H1 (cell line): ENCODE results near the gene PCGF3. TPM values are rescaled to one million over a fixed set of nuclear protein-coding genes. Genes with fewer than 3 reads are reported as not detected.

ENCODE experiments used
- CTCF ChIA-PET: fragments of 300-600 bp; sonication (Branson Sonifier 250); formaldehyde crosslinking; loops from one replicate; lab custom pipeline; 2021; ENCODE audit not compliant: partially characterized antibody; lab: Charles Lee
- POLR2A ChIA-PET: fragments of 300-600 bp; sonication (Branson Sonifier 250); formaldehyde crosslinking; loops from one replicate; lab custom pipeline; 2021; ENCODE audit warnings: inconsistent platforms; ENCODE audit not compliant: partially characterized antibody; lab: Charles Lee
- DNase-seq, 2 experiments: peaks; one replicate each; pipeline versions ENCODE4 v3.0.0 to v3.0.0-alpha.2; 2010 to 2022; ENCODE audit warnings: low spot score in 2 of 2, low read depth in 1 of 2, mixed read lengths in 1 of 2
- FAIRE-seq: peaks from 2 replicates; lab custom pipeline; 2011; peaks lifted over from hg19 to GRCh38; lab: Jason Lieb, UNC
- H2AFZ ChIP-seq: 2 replicates; pipeline ENCODE4 v1.8.1; 2012; ENCODE audit warnings: low read length, inconsistent platforms
- H2AK5ac ChIP-seq: 2 replicates; pipeline ENCODE4 v1.6.1; 2013; ENCODE audit warnings: low read depth, low read length
- H2BK120ac ChIP-seq: replicated peaks from 2 replicates; pipeline ENCODE3; 2013; ENCODE audit warnings: low read depth, low read length, inconsistent platforms
- H2BK12ac ChIP-seq: 2 replicates; pipeline ENCODE4 v1.6.1; 2013; ENCODE audit warnings: low read depth, low read length
- H2BK15ac ChIP-seq: 2 replicates; pipeline ENCODE4 v1.6.1; 2013; ENCODE audit warnings: low read length
- H2BK20ac ChIP-seq: 2 replicates; pipeline ENCODE4 v1.6.1; 2013; ENCODE audit warnings: low read length
- H2BK5ac ChIP-seq: 2 replicates; pipeline ENCODE4 v1.6.1; 2013; ENCODE audit warnings: low read depth, low read length
- H3K14ac ChIP-seq: 2 replicates; pipeline ENCODE4 v1.6.1; 2013; ENCODE audit warnings: inconsistent platforms; ENCODE audit not compliant: insufficient read length
- H3K18ac ChIP-seq: 2 replicates; pipeline ENCODE4 v1.6.1; 2013; ENCODE audit warnings: low read length; ENCODE audit errors: extremely low read depth
- H3K23ac ChIP-seq: 2 replicates; pipeline ENCODE4 v1.6.1; 2013; ENCODE audit warnings: inconsistent platforms; ENCODE audit not compliant: insufficient read length
- H3K23me2 ChIP-seq: 2 replicates; pipeline ENCODE4 v1.6.1; 2013; ENCODE audit warnings: low read depth, low read length
- H3K27ac ChIP-seq: 2 replicates; pipeline ENCODE4 v1.6.1; 2011; ENCODE audit warnings: low read depth, low read length, inconsistent platforms
- H3K27me3 ChIP-seq, 4 experiments: replicated peaks in 1 of 4; 1 replicate in 1 of 4; 2 replicates in 3 of 4; pipeline versions ENCODE4 v1.6.1 to v1.8.1; 2011 to 2013; ENCODE audit warnings: low read length in 3 of 4, mild to moderate bottlenecking in 3 of 4, inconsistent platforms in 2 of 4, mixed read lengths in 2 of 4, moderate library complexity in 1 of 4; ENCODE audit not compliant: control insufficient read depth in 3 of 4, insufficient read depth in 3 of 4; ENCODE audit errors: extremely low read depth in 1 of 4
- H3K36me3 ChIP-seq, 4 experiments: 2 replicates each; pipeline versions ENCODE4 v1.6.1 to v1.8.1; 2011 to 2013; ENCODE audit warnings: mild to moderate bottlenecking in 4 of 4, low read length in 3 of 4, moderate library complexity in 2 of 4, control low read depth in 1 of 4, inconsistent platforms in 1 of 4; ENCODE audit not compliant: insufficient read depth in 4 of 4, control insufficient read depth in 2 of 4
- H3K4ac ChIP-seq: replicated peaks from 2 replicates; pipeline ENCODE3; 2013; ENCODE audit warnings: low read length, low read depth, mixed read lengths, inconsistent platforms; ENCODE audit not compliant: insufficient read length
- H3K4me1 ChIP-seq, 4 experiments: replicated peaks in 1 of 4; 1 replicate in 1 of 4; 2 replicates in 3 of 4; pipeline versions ENCODE4 v1.6.1 to v1.8.1; 2011 to 2013; ENCODE audit warnings: low read length in 3 of 4, inconsistent platforms in 2 of 4, mixed read lengths in 1 of 4; ENCODE audit not compliant: insufficient read depth in 4 of 4, control insufficient read depth in 3 of 4
- H3K4me2 ChIP-seq, 2 experiments: 2 replicates each; pipeline versions ENCODE4 v1.6.1 to v1.8.1; 2011 to 2013; ENCODE audit warnings: low read depth in 2 of 2, low read length in 2 of 2, control low read depth in 1 of 2, inconsistent platforms in 1 of 2, mild to moderate bottlenecking in 1 of 2; ENCODE audit not compliant: insufficient read depth in 1 of 2
- H3K4me3 ChIP-seq, 4 experiments: fragments of 200-600, 300-600 bp in 1 of 4; sonication (generic), shearing (Covaris generic), sonication (Bioruptor Twin) in 1 of 4; 2 replicates each; pipeline versions ENCODE4 v1.5.1 to v1.8.1; 2011 to 2016; ENCODE audit warnings: low read length in 4 of 4, low read depth in 3 of 4, control low read depth in 2 of 4, inconsistent platforms in 2 of 4, mild to moderate bottlenecking in 2 of 4, mixed read lengths in 1 of 4, moderate library complexity in 1 of 4; ENCODE audit not compliant: insufficient read depth in 2 of 4; ENCODE audit errors: extremely low read depth in 1 of 4
- H3K56ac ChIP-seq: replicated peaks from 2 replicates; pipeline ENCODE3; 2013; ENCODE audit warnings: low read depth, mild to moderate bottlenecking, mixed read lengths, low read length, inconsistent platforms; ENCODE audit not compliant: insufficient read length
- H3K79me1 ChIP-seq: 2 replicates; pipeline ENCODE4 v1.6.1; 2013; ENCODE audit warnings: low read depth, low read length, control low read depth
- H3K79me2 ChIP-seq, 2 experiments: 2 replicates each; pipeline versions ENCODE4 v1.6.1 to v1.8.1; 2012 to 2013; ENCODE audit warnings: low read length in 2 of 2, mild to moderate bottlenecking in 2 of 2, inconsistent platforms in 1 of 2; ENCODE audit not compliant: insufficient read depth in 2 of 2, control insufficient read depth in 1 of 2
- H3K9ac ChIP-seq, 4 experiments: replicated peaks in 1 of 4; 1 replicate in 1 of 4; 2 replicates in 3 of 4; pipeline versions ENCODE4 v1.6.1 to v1.8.1; 2011 to 2013; ENCODE audit warnings: low read depth in 3 of 4, low read length in 3 of 4, control low read depth in 2 of 4, mild to moderate bottlenecking in 2 of 4, moderate library complexity in 2 of 4, inconsistent platforms in 1 of 4; ENCODE audit errors: extremely low read depth in 1 of 4
- H3K9me3 ChIP-seq, 2 experiments: 2 replicates each; pipeline versions ENCODE4 v1.6.1 to v1.8.1; 2012 to 2013; ENCODE audit warnings: mild to moderate bottlenecking in 2 of 2, moderate library complexity in 2 of 2, control low read depth in 1 of 2, inconsistent platforms in 1 of 2, low read depth in 1 of 2, low read length in 1 of 2, mixed read lengths in 1 of 2; ENCODE audit not compliant: insufficient read depth in 2 of 2
- H4K20me1 ChIP-seq, 2 experiments: replicated peaks in 1 of 2; 2 replicates each; pipeline versions ENCODE3 to v1.8.1; 2011 to 2013; ENCODE audit warnings: inconsistent platforms in 2 of 2, low read length in 2 of 2, mild to moderate bottlenecking in 1 of 2; ENCODE audit not compliant: insufficient read depth in 2 of 2, control insufficient read depth in 1 of 2
- H4K5ac ChIP-seq: 2 replicates; pipeline ENCODE4 v1.6.1; 2013; ENCODE audit warnings: low read length, low read depth, mixed read lengths, inconsistent platforms; ENCODE audit not compliant: insufficient read length
- H4K8ac ChIP-seq: 2 replicates; pipeline ENCODE4 v1.8.0; 2013; ENCODE audit warnings: mild to moderate bottlenecking, moderate library complexity, low read length, inconsistent platforms; ENCODE audit not compliant: insufficient read depth; ENCODE audit errors: extremely low read depth
- H4K91ac ChIP-seq: replicated peaks from 2 replicates; pipeline ENCODE3; 2013; ENCODE audit warnings: low read length, mixed read lengths, inconsistent platforms; ENCODE audit not compliant: insufficient read length
- ATF3 ChIP-seq: IDR thresholded peaks from 2 replicates; pipeline ENCODE4 v1.6.1; 2011; ENCODE audit warnings: low read depth, mild to moderate bottlenecking, low read length; ENCODE audit not compliant: insufficient read depth
- BCL11A ChIP-seq, 2 experiments: IDR thresholded peaks; one replicate each; pipeline ENCODE4 v1.6.1; 2011; ENCODE audit warnings: low read depth in 2 of 2, low read length in 2 of 2, mild to moderate bottlenecking in 2 of 2
- CBX5 ChIP-seq: fragments of 300-800, 300-1000 bp; sonication (generic); IDR thresholded peaks from 2 replicates; pipeline ENCODE4 v1.7.1; 2016; ENCODE audit warnings: antibody characterized with exemption, low read length, low read depth
- CBX8 ChIP-seq: fragments of 300-800, 300-1000 bp; sonication (generic); IDR thresholded peaks from 2 replicates; pipeline ENCODE4 v1.7.1; 2016; ENCODE audit warnings: low read depth, low read length, borderline replicate concordance
- CHD1 ChIP-seq: IDR thresholded peaks from 2 replicates; pipeline ENCODE4 v1.6.1; 2012; ENCODE audit warnings: low read depth, low read length, improper control_type of control experiment
- CREB1 ChIP-seq: IDR thresholded peaks from 2 replicates; pipeline ENCODE4 v1.6.1; 2012; ENCODE audit warnings: inconsistent platforms
- FOSL1 ChIP-seq: IDR thresholded peaks from 2 replicates; pipeline ENCODE4 v1.6.1; 2011; ENCODE audit warnings: mild to moderate bottlenecking, low read depth, low read length, moderate library complexity; ENCODE audit not compliant: insufficient read depth
- GABPA ChIP-seq: IDR thresholded peaks from 2 replicates; pipeline ENCODE4 v1.6.1; 2011; ENCODE audit warnings: mild to moderate bottlenecking, low read length, moderate library complexity, borderline replicate concordance; ENCODE audit not compliant: insufficient read depth
- SIX5 ChIP-seq: IDR thresholded peaks from 2 replicates; pipeline ENCODE4 v1.6.1; 2011; ENCODE audit warnings: mild to moderate bottlenecking, low read depth, low read length
- SP1 ChIP-seq: IDR thresholded peaks from 2 replicates; pipeline ENCODE4 v1.6.1; 2011; ENCODE audit warnings: low read depth, low read length
- SP2 ChIP-seq: IDR thresholded peaks from 2 replicates; pipeline ENCODE4 v1.6.1; 2012; ENCODE audit warnings: mild to moderate bottlenecking, low read length, inconsistent platforms
- WGBS, 2 experiments: shearing (Covaris generic) in 1 of 2; methylation state at CpG; one replicate each; pipeline versions ENCODE4 v1.1.6 to v1.1.7; 2013 to 2015; ENCODE audit warnings: low lambda C conversion rate in 2 of 2, mixed read lengths in 2 of 2, inconsistent platforms in 1 of 2, low coverage in 1 of 2, missing lambda C conversion rate in 1 of 2; ENCODE audit not compliant: insufficient replicate concordance in 2 of 2, insufficient coverage in 1 of 2, insufficient read length in 1 of 2; ENCODE audit errors: extremely low coverage in 1 of 2, missing lambda C conversion rate in 1 of 2; 5-methylcytosine and 5-hydroxymethylcytosine counted together
- polyA plus RNA-seq, 7 experiments: library from polyadenylated mRNA; depleted of rRNA in 3 of 7; stranded (reverse) in 5 of 7; unstranded in 2 of 7; fragments of >200 nt in 5 of 7; fragments of 200-250 nt in 2 of 7; gene quantifications; 1 replicate in 5 of 7; 2 replicates in 1 of 7; 4 replicates in 1 of 7; pipeline versions ENCODE4 v1.2.1 to v1.2.3, GENCODE V29; 2011 to 2013; ENCODE audit warnings: missing spikeins in 2 of 7, mixed read lengths in 2 of 7
- total RNA-seq: library from RNA; stranded (reverse); fragmentation: NEBNext Ultra II Directional; extraction: Animal tissue kit (Norgen Biotek cat#: 25700); gene quantifications from 2 replicates; pipeline ENCODE4 v1.2.1, GENCODE V29; 2021

The PCGF3 gene
- total and polyA plus RNA-seq, 2 of the 8 experiments (the other 6 are each of a cell fraction or from before 2014, with no cell fraction given): 52.7 to 52.9 TPM

- FAIRE-seq: no peak
- Histone ChIP-seq H3K4me1 (no peaks in the 10 kb centered on the region), H2BK12ac (no peak overlapping the region), H3K14ac (no peak overlapping the region), H3K36me3 (peaks cover 23 to 64% (median 36%) of the 10 kb centered on the region in 4 experiments), H3K18ac (no peak overlapping the region), H4K91ac (no peak overlapping the region), H3K56ac (no peak overlapping the region), H3K79me1 (peaks cover 5% of the 10 kb centered on the region), H2AK5ac (no peak overlapping the region), H4K5ac (no peak overlapping the region), H2BK5ac (no peak overlapping the region), H3K4me2 (no peak overlapping the region), H2BK15ac (no peak overlapping the region), H3K27ac (no peak overlapping the region), H3K9me3 (peaks cover 0 to 5% of the 10 kb centered on the region in 2 experiments; a peak in 1 of 4 replicates), H2BK120ac (no peak overlapping the region), H3K4ac (no peak overlapping the region), H4K20me1 (peaks cover 9 to 17% of the 10 kb centered on the region in 2 experiments), H4K8ac (no peak overlapping the region), H3K9ac (no peak overlapping the region), H3K23ac (no peak overlapping the region), H3K27me3 (no peaks in the 10 kb centered on the region), H2AFZ (no peak overlapping the region), H3K79me2 (peaks cover 0 to 4% of the 10 kb centered on the region in 2 experiments; a peak in 1 of 4 replicates), H3K23me2 (no peaks in the 10 kb centered on the region), H2BK20ac (no peak overlapping the region), H3K4me3 (no peak overlapping the region)
- no peak for TF ChIP-seq CBX8
- no peak for TF ChIP-seq FOSL1
- TF ChIP-seq SP2: no peak
- TF ChIP-seq BCL11A (IDR thresholded peaks at IDR 0.05; ENCODE audit: low read depth in 2 of 2, low read length in 2 of 2): no peak
- TF ChIP-seq GABPA: no peak
- TF ChIP-seq SP1: no peak
- TF ChIP-seq CHD1: no peak
- TF ChIP-seq CREB1: no peak
- no peak for TF ChIP-seq ATF3
- no peak for TF ChIP-seq SIX5
- TF ChIP-seq CBX5: no peak
- ChIA-PET CTCF (interaction anchor here (0.6 to 2.5 kb wide), 2 partner anchors 8 to 139 kb away, joined by 3 to 13 read pairs; no protein-coding TSS in a partner anchor), POLR2A (no interaction called here)
- DNase-seq: no peak
- 94% methylated on average over 9 of the region's 9 CpGs; no CpG with 5 or more reads in 1 of the 2 experiments for WGBS, 2 experiments
Observed at GRCh38 chr4:734075-734474, 28.4 kb downstream of the PCGF3 start.
